Tibial nerve (tissue), 4 donors: ENCODE results near the gene PLXNA4. TPM values are rescaled to one million over a fixed set of nuclear protein-coding genes. Genes with fewer than 3 reads are reported as not detected.

Experiments
- DNase-seq, 2 donors: peaks; one replicate each; pipeline ENCODE4 v3.0.0-alpha.2; 2019; ENCODE audit warnings: low spot score in 2 of 2
- H3K27ac ChIP-seq, 4 donors: fragments of 200-600 bp; sonication (generic) in 3 of 4; one replicate each; pipeline ENCODE4 v1.5.1; 2017 to 2019; ENCODE audit warnings: mild to moderate bottlenecking in 1 of 4
- H3K27me3 ChIP-seq, 2 donors: fragments of 200-600 bp; sonication (generic) in 1 of 2; one replicate each; pipeline versions ENCODE4 v1.5.1 to v1.6.0; 2017 to 2019
- H3K36me3 ChIP-seq, 3 donors: fragments of 200-600 bp; sonication (generic); one replicate each; pipeline ENCODE4 v1.5.1; 2018 to 2019
- H3K4me1 ChIP-seq, 4 donors: fragments of 200-600 bp; sonication (generic) in 3 of 4; one replicate each; pipeline ENCODE4 v1.5.1; 2017 to 2019
- H3K4me3 ChIP-seq, 4 donors: fragments of 200-600 bp; sonication (generic) in 3 of 4; one replicate each; pipeline ENCODE4 v1.5.1; 2017 to 2019; ENCODE audit warnings: mild to moderate bottlenecking in 1 of 4, moderate library complexity in 1 of 4
- H3K9me3 ChIP-seq, 4 donors: fragments of 200-600 bp; sonication (generic) in 3 of 4; one replicate each; pipeline ENCODE4 v1.5.1; 2017 to 2019
- CTCF ChIP-seq, 5 experiments: fragments of 200-600 bp in 3 of 5; fragments of 450-650 bp in 2 of 5; sonication (generic) in 3 of 5; IDR thresholded peaks; one replicate each; pipeline ENCODE4 v1.5.1; 2016 to 2019; ENCODE audit warnings: antibody characterized with exemption in 5 of 5, mild to moderate bottlenecking in 3 of 5, moderate library complexity in 2 of 5
- EP300 ChIP-seq, 2 donors: sonication (generic); formaldehyde crosslinking; IDR thresholded peaks; one replicate each; pipeline ENCODE4 v1.6.1; 2017; ENCODE audit warnings: antibody characterized with exemption in 2 of 2, mild to moderate bottlenecking in 1 of 2
- POLR2A ChIP-seq, 2 donors: fragments of 450-650 bp; IDR thresholded peaks; one replicate each; pipeline ENCODE4 v1.6.1; 2017; ENCODE audit warnings: antibody characterized with exemption in 2 of 2, mild to moderate bottlenecking in 2 of 2, moderate library complexity in 2 of 2
- WGBS, 2 donors: methylation state at CpG; one replicate each; pipeline ENCODE4 v1.1.5; 2018; 5-methylcytosine and 5-hydroxymethylcytosine counted together
- total RNA-seq, 4 donors: library from RNA; depleted of rRNA; stranded (reverse); fragments of >200 nt; gene quantifications; one replicate each; pipeline ENCODE4 v1.1.0, GENCODE V29; 2016

The PLXNA4 gene
- total RNA-seq, 4 donors from 2014 or later, result 12.6 to 32.4 (median 13.7) TPM

DNA sequence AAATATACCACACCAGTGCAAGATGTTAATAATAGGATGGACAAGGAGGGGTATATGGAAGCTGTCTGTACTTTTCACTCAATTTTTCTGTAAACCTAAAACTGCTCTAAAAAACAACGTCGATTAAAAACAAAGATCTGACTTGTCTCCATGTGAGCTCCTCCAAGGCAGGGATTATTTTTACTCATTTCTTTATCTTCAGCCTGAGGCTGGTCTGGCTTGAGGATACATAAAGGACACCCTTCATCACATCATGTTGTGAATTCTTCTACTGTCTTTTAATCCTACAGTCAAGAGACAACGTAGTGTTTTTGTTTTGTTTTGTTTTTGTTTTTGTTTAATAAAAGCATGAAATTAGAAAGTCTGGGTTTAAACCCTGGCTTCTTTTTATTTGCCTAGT is 486.9 kb downstream of the PLXNA4 start:
- no peak overlapping the region for H3K4me3 ChIP-seq
- no peaks in the 10 kb centered on the region for H3K9me3 ChIP-seq
- DNase-seq, result no peak
- WGBS, 2 donors, result 41 to 49% methylated on average over 3 of the region's 3 CpGs
- no peaks in the 10 kb centered on the region for H3K36me3 ChIP-seq
- no peaks in the 10 kb centered on the region for H3K27me3 ChIP-seq
- H3K27ac ChIP-seq, result no peak overlapping the region
- H3K4me1 ChIP-seq, result no peaks in the 10 kb centered on the region
- TF ChIP-seq CTCF (IDR thresholded peaks at IDR 0.05) (no peak), POLR2A (IDR thresholded peaks at IDR 0.05) (no peak), EP300 (IDR thresholded peaks at IDR 0.05) (no peak)

- H3K27ac ChIP-seq, result no peak overlapping the region
- H3K36me3 ChIP-seq, result no peaks in the 10 kb centered on the region
- 89 to 100% methylated on average over 1 to 2 of the region's 2 CpGs for WGBS, 2 donors
- DNase-seq, result no peak
- TF ChIP-seq POLR2A (IDR thresholded peaks at IDR 0.05) (no peak), CTCF (IDR thresholded peaks at IDR 0.05) (no peak), EP300 (IDR thresholded peaks at IDR 0.05) (no peak)
- H3K4me1 ChIP-seq, result no peaks in the 10 kb centered on the region
- no peaks in the 10 kb centered on the region for H3K9me3 ChIP-seq
- no peaks in the 10 kb centered on the region for H3K27me3 ChIP-seq
- no peak overlapping the region for H3K4me3 ChIP-seq
Observed at GRCh38 chr7:132087421-132087820, 488.8 kb downstream of the PLXNA4 start.

DNA sequence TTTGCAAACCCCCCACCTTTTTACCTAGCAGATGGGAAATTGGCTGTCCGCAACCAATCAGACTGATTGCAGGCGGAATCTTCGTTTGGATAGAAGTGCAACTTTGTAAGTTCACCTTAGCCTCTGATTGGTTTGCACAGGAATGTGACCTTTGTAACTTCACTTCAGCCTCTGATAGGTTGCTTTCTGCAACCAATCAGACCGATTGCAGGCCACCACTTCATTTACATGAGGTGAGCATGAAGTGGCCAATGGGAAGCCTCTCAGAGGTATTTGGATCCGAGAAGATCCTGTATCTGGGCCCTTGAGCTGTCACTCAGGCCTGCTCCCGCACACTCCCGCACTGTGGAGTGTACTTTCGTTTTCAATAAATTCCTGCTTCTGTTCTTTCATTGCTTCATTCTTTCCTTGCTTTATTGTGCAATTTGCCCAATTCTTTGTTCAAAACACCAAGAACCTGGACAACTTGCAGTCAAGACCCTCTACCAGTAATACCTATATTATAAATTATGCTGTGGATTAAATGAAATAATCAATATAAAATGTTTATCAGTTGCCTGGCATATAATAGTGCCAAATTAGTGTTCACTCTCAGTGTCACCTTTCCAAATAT is 491.4 kb downstream of the PLXNA4 start:
- DNase-seq, result no peak
- no peak overlapping the region for H3K27ac ChIP-seq
- H3K4me3 ChIP-seq, result no peak overlapping the region
- H3K9me3 ChIP-seq, result no peaks in the 10 kb centered on the region
- 83 to 84% methylated on average over 8 of the region's 8 CpGs for WGBS, 2 donors
- H3K36me3 ChIP-seq, result no peaks in the 10 kb centered on the region
- H3K27me3 ChIP-seq, result no peaks in the 10 kb centered on the region
- TF ChIP-seq POLR2A (IDR thresholded peaks at IDR 0.05) (no peak), EP300 (IDR thresholded peaks at IDR 0.05) (no peak), CTCF (IDR thresholded peaks at IDR 0.05) (no peak)
- H3K4me1 ChIP-seq, result peaks cover 0 to 16% (median 0%) of the 10 kb centered on the region in 4 donors

- DNase-seq, result no peak
- Histone ChIP-seq H3K27me3 (no peaks in the 10 kb centered on the region), H3K4me1 (peaks cover 0 to 16% (median 0%) of the 10 kb centered on the region in 4 donors), H3K27ac (no peak overlapping the region), H3K9me3 (no peaks in the 10 kb centered on the region), H3K36me3 (no peaks in the 10 kb centered on the region), H3K4me3 (no peak overlapping the region)
- TF ChIP-seq CTCF (IDR thresholded peaks at IDR 0.05), result no peak
- no peak for TF ChIP-seq POLR2A (IDR thresholded peaks at IDR 0.05)
- no peak for TF ChIP-seq EP300 (IDR thresholded peaks at IDR 0.05)
- 48 to 52% methylated on average over 8 of the region's 8 CpGs for WGBS, 2 donors
Observed at GRCh38 chr7:132083537-132084123, 492.6 kb downstream of the PLXNA4 start.

DNA sequence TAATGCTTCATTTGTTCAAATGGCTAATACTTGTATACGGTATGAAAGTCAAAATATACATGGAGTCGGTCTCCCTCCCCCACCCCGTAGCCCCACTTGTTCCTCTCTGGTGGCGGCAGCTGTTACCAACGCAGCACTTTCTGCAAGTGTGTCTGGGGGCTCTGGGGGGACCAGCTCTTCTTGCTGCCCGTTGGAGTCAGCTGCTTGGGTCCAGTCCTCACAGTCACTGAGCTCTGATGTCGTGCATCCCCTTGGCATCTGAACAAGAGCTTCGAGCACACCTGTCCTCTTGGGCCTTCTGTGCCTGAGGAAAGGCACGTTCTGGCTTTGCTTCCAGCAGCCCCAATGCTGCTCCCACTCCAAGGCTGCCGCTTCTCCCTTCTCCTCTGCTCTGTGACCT is 493.1 kb downstream of the PLXNA4 start:
- no peak for TF ChIP-seq POLR2A (IDR thresholded peaks at IDR 0.05)
- no peak for TF ChIP-seq EP300 (IDR thresholded peaks at IDR 0.05)
- no peak for TF ChIP-seq CTCF (IDR thresholded peaks at IDR 0.05)
- Histone ChIP-seq H3K27me3 (no peaks in the 10 kb centered on the region), H3K4me1 (peaks cover 0 to 16% (median 0%) of the 10 kb centered on the region in 4 donors), H3K9me3 (no peaks in the 10 kb centered on the region), H3K27ac (no peak overlapping the region), H3K36me3 (no peaks in the 10 kb centered on the region), H3K4me3 (no peak overlapping the region)
- WGBS, 2 donors, result 74 to 85% methylated on average over 10 of the region's 10 CpGs
- no peak for DNase-seq
